ENCODE results near the gene WDPCP. TPM values are rescaled to one million over a fixed set of nuclear protein-coding genes. Genes with fewer than 3 reads are reported as not detected.

WDPCP gene
- total and polyA plus RNA-seq, 2 donors from 2014 or later, result 2.7 to 15.1 TPM

GRCh38 chr2:63424329-63425078 is 163.8 kb downstream of the WDPCP start:
- TF ChIP-seq CTCF (IDR thresholded peaks at IDR 0.05; ENCODE audit: borderline replicate concordance, extremely low read depth, insufficient read depth), result peak; percentile 8
- H3K4me1 ChIP-seq (ENCODE audit: control insufficient read depth in 2 of 3, insufficient read depth in 2 of 3, low read depth in 1 of 3, low read length in 3 of 3), result no peaks in the 10 kb centered on the region
- H3K36me3 ChIP-seq (ENCODE audit: control insufficient read depth in 2 of 3, insufficient read depth in 3 of 3, low read length in 3 of 3), result no peaks in the 10 kb centered on the region
- intact Hi-C loops (cut with DNase I), result no loop called here
- H3K9me3 ChIP-seq (ENCODE audit: control insufficient read depth in 2 of 3, insufficient read depth in 1 of 3, low read length in 3 of 3), result peaks cover 0 to 3% (median 0%) of the 10 kb centered on the region in 3 donors
- no peak overlapping the region for H3K9ac ChIP-seq (ENCODE audit: low read length in 3 of 3)
- no peak overlapping the region for H3K4me3 ChIP-seq (ENCODE audit: low read length in 3 of 3)
- no peaks in the 10 kb centered on the region for H3K27me3 ChIP-seq (ENCODE audit: control insufficient read depth, insufficient read depth, low read length)
- H3K27ac ChIP-seq (ENCODE audit: low read depth in 2 of 2, low read length in 2 of 2), result no peak overlapping the region
- DNase-seq (peak in 2 of 5 donors; percentile 4 to 49), FAIRE-seq (no peak)

- Histone ChIP-seq H3K36me3 (ENCODE audit: control insufficient read depth in 2 of 3, insufficient read depth in 3 of 3, low read length in 3 of 3) (no peaks in the 10 kb centered on the region), H3K27ac (ENCODE audit: low read depth in 2 of 2, low read length in 2 of 2) (no peak overlapping the region), H3K4me1 (ENCODE audit: control insufficient read depth in 2 of 3, insufficient read depth in 2 of 3, low read depth in 1 of 3, low read length in 3 of 3) (no peaks in the 10 kb centered on the region), H3K9ac (ENCODE audit: low read length in 3 of 3) (no peak overlapping the region), H3K4me3 (ENCODE audit: low read length in 3 of 3) (no peak overlapping the region), H3K27me3 (ENCODE audit: control insufficient read depth, insufficient read depth, low read length) (no peaks in the 10 kb centered on the region), H3K9me3 (ENCODE audit: control insufficient read depth in 2 of 3, insufficient read depth in 1 of 3, low read length in 3 of 3) (peaks cover 0 to 2% (median 0%) of the 10 kb centered on the region in 3 donors)
- DNase-seq, result no peak
- no peak for FAIRE-seq
- intact Hi-C loops (cut with DNase I), result no loop called here
- no peak for TF ChIP-seq CTCF (IDR thresholded peaks at IDR 0.05; ENCODE audit: borderline replicate concordance, extremely low read depth, insufficient read depth)
These were observed 165.7 kb downstream of the WDPCP start for GRCh38 chr2:63422556-63422955.

DNA sequence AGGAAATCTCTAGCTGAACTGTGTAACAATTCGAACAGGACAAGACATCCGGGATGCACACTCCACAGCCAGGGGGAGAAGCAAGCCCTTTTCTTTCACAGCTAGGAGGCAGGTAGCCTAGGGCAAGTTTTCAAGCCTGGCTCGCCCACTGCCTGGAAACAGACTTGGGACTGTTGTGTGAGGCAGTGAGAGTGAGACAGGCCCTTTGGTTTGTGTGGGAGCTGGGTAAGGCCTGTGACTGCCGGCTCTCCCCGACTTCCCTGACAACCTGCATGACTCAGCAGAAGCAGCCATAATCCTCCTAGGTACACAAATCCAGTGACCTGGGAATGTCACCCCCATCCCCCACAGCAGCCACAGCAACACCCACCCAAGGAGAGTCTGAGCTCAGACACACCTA is 179.7 kb downstream of the WDPCP start:
- no peaks in the 10 kb centered on the region for H3K4me1 ChIP-seq (ENCODE audit: control insufficient read depth in 2 of 3, insufficient read depth in 2 of 3, low read depth in 1 of 3, low read length in 3 of 3)
- H3K9ac ChIP-seq (ENCODE audit: low read length in 3 of 3), result no peak overlapping the region
- H3K9me3 ChIP-seq (ENCODE audit: control insufficient read depth in 2 of 3, insufficient read depth in 1 of 3, low read length in 3 of 3), result no peaks in the 10 kb centered on the region
- intact Hi-C loops (cut with DNase I), result no loop called here
- TF ChIP-seq CTCF (IDR thresholded peaks at IDR 0.05; ENCODE audit: borderline replicate concordance, extremely low read depth, insufficient read depth), result no peak
- FAIRE-seq (no peak), DNase-seq (no peak)
- H3K27me3 ChIP-seq (ENCODE audit: control insufficient read depth, insufficient read depth, low read length), result no peaks in the 10 kb centered on the region
- H3K27ac ChIP-seq (ENCODE audit: low read depth in 2 of 2, low read length in 2 of 2), result no peak overlapping the region
- H3K4me3 ChIP-seq (ENCODE audit: low read length in 3 of 3), result no peak overlapping the region
- H3K36me3 ChIP-seq (ENCODE audit: control insufficient read depth in 2 of 3, insufficient read depth in 3 of 3, low read length in 3 of 3), result peaks cover 0 to 7% (median 2%) of the 10 kb centered on the region in 3 donors
